Stimulated activated CD4-positive, alpha-beta T cell treated with anti-CD3 and anti-CD28 coated beads, TNF-alpha, amount 100 ng/mL, for 4 hours (primary cell): ENCODE measurements around the gene SOX6.

ENCODE experiments used
- DNase-seq, 3 experiments: peaks; one replicate each; pipeline ENCODE4 v3.0.0-alpha.2; 2020; ENCODE audit warnings: low read depth in 3 of 3

Gene SOX6

DNA sequence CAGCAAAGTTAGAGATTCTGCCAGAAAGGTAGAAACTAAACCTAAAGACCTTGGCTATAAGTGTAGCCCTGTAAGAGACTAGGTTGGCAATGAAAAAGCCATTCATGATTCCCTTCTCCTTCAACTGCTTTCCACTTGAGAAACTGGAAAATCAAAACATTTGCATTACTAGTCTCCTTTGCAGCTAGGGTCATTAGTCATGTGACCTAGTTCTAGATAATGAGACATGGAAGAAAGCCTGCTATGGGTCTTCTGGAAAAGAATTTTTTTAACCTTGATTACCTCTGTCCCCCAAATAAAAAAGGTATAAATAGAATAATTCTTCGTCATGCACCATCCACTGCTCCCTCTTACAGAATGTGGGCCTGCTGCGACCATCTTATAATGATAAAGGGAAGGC is 80.1 kb downstream of the SOX6 start:
- no peak for DNase-seq

DNA sequence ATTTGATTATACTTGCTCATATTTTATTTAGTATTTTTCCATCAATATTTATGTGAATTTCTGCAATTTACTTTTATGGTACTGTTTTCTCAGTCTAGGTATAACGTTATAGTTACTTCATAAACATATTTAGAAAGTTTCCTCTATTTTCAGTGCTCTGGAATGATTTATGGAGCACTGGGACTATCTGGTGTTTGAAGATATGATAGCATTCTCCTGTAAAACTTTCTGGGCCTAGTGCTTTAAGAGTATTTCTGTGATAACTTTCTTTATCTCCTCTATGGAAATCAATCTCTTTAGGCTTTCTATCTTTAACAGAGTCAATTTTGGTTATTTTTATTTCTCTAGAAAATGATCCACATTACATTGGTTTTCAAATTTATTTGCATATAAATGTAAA is 85.1 kb downstream of the SOX6 start:
- DNase-seq = no peak

- no peak for DNase-seq
Observed at GRCh38 chr11:16266021-16266420, 90.3 kb downstream of the SOX6 start.

GRCh38 chr11:16265022-16265421 is 91.3 kb downstream of the SOX6 start:
- DNase-seq = no peak

DNA sequence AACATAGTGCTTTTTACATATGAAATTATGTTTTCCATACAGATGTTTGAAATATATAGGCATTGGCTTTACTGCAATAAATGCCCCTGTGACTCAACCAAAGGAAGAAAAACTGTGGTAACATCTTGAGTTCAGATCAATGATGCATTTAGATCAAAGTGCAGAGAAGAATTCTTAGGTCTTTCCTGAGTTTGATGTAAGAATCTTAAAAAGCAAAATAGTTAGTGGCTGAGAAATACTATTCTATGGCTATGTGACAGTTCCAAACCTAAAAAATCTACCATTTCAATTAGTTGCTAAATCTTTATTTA is 93.7 kb downstream of the SOX6 start:
- no peak for DNase-seq

GRCh38 chr11:16261836-16262644 is 94.3 kb downstream of the SOX6 start:
- no peak for DNase-seq

GRCh38 chr11:16252373-16252772 is 104.0 kb downstream of the SOX6 start:
- no peak for DNase-seq

DNA sequence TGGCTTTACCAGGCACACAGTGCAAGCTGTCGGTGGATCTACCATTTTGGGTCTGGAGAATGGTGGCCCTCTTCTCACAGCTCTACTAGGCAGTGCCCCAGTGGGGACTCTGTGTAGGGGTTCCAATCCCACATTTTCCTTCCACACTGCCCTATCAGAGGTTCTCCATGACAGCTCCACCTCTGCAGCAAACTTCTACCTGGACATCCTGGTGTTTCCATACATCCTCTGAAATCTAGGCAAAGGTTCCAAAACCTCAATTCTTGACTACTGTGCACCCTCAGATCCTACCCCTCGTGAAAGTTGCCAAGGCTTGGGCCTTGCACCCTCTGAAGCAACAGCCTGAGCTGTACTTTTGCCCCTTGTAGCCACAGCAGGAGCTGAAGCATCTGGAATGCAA is 108.1 kb downstream of the SOX6 start:
- no peak for DNase-seq

GRCh38 chr11:16242806-16243205 is 113.5 kb downstream of the SOX6 start:
- DNase-seq = no peak

GRCh38 chr11:16240687-16241086 is 115.7 kb downstream of the SOX6 start:
- DNase-seq = no peak

DNA sequence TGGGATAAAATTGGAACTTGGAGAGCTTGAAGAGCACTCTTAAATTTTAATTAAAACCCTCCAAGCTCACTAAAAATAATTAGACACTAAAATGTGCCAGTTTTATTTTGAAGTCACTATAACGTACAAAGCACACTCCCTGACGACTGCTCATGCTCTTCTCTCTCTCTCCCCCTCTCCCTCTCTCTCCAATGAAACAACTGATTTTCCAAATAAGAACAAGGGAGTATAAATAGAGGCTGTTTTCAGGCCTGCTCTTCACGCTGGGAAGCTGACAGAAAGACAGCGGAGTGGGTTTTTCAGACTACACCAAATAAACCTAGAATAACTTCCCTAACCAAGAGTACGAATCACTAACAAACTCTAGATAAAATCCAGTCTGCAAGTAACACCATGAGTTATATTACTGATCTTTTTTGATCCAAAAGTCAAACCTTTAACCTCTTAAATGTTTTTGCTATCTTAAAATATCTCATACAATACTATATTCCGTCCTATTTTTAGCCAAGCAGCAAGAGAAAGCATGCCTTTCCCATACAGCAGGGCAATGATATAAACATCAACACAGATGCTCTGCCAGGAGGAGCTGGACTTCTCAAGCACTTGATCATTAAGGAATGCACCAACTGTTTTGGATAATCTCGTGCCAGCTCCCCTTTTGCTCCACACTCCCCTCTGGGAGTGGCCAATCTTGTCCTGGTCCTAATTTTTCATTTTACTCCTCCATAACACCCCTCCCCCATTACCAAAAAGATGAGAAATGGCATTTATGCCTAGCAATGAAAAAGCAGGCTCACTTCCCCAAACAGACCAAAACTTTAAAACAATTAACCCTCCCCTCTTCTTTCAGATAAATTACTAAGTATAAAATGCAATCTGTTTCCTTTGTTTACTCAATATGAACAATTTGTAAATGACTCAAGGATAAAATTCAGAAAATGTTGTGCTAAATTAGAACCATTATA is 116.9 kb downstream of the SOX6 start:
- no peak for DNase-seq

DNA sequence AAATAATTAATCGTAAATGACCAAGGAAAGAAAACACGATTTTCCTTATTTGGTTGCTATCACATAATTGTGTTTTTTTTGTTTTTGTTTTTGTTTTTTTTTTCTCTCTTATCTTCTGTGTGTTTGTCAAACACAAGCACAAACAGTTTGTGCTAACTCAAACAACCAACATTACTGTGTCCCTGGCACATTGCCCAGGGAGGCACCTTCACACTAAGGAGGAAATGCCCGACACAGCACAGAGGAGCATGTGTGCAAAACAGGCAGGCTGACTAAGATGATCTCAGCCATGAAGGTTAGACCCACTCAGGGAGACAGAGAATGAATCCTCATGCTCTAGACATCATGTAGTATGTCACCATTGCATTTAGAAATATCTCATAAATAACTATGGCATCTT is 130.1 kb downstream of the SOX6 start:
- no peak for DNase-seq

DNA sequence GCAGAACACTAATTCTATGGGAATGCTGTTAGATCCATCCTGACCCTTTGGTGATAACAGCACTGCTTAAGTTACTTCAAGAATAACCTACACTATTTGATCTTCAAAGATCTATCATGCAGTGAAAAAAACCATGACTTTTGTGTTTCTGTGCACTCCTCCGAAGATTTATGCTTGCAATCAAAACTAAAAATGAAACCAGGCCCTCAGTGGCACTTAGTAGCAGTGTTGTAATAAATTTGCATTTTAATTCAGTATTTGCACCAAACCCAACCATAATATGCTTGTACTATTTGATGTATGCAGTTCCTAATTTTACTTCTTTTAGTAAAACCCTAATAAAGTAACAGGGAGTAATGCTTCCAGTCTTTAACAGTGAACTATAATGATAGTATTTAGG is 130.7 kb downstream of the SOX6 start:
- no peak for DNase-seq

- DNase-seq = no peak
Observed at GRCh38 chr11:16223558-16223957, 132.8 kb downstream of the SOX6 start.

GRCh38 chr11:16217631-16218030 is 138.7 kb downstream of the SOX6 start:
- no peak for DNase-seq

- no peak for DNase-seq
Observed at GRCh38 chr11:16216831-16217230, 139.5 kb downstream of the SOX6 start.

- DNase-seq = no peak
Observed at GRCh38 chr11:16215352-16215751, 141.0 kb downstream of the SOX6 start.

DNA sequence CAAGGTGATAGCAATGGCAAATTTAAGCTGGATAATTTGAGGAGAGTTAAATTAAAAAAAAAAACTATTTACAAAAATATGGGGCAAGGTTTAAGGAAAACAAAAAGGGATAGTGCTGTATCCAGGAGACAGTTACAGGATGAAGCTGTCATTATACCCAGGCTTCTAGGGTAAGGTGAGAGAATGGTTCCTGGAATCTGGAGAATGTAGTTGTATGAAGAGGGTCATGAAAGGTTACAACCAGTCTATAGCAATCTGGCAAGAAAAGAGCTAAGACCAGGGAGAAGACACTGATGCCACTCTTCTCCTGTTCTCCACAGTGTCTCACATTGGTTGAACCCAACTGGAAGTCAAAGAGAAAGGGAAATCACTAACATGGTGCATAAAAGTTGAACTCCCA is 144.9 kb downstream of the SOX6 start:
- no peak for DNase-seq

DNA sequence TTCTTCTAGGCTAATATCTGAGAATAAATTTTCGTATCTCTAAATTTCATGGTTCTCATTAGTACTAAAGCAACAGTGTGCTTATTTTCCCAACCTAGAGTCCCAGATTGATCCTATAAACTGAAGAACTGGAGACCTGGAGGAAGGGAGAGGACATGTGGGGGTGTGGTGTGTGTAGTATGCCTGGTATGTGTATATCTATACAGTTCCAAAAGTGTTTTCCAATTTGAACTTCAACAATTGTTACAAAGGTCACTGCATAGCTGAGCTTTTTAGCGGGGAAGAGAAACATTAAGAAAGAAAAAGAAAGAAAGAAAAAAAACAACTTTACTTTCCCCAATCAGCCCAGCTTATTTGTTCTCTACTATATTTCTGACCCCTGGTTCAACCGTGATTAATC is 152.1 kb downstream of the SOX6 start:
- no peak for DNase-seq

DNA sequence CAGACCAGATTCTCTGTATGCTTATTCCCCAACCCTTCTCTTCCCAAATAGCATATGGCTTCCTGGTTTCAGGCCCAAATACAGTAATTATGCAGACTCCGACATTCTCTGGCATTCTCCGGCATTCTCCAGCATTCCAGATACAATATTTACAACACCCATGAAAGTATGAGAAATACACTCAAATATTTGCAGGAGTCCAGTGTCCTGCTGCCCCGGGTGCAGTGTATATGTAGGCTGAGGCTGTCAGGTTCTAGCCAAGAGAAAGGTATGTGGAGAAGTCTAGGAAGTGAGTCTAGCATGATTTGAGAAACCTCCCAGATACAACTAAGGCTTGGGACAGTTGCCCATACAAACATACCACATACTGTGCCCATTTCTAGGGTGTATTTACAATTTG is 160.7 kb downstream of the SOX6 start:
- no peak for DNase-seq

GRCh38 chr11:16194566-16194965 is 161.8 kb downstream of the SOX6 start:
- no peak for DNase-seq

DNA sequence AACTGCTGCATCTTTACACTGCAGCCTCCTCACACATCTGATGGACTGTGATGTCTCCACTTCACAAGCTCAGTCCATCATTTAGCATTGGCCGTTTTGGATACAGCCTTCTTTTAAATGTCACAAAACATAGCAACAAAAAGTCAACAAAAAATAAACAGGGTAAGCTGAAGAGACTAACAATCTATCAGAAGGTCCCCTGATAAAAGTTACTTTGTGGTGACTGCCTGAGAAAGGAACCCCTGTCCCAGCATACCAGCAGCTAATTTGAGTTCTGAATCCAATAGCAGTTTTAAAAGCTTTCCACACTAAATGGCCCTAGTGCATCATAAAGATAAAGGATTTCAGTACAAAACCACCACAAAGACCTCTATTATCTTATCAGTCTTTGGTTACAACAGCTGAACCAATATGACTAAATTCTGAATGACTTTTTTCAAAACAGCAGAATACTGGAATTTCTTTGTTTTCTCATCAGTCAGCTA is 162.4 kb downstream of the SOX6 start:
- no peak for DNase-seq

DNA sequence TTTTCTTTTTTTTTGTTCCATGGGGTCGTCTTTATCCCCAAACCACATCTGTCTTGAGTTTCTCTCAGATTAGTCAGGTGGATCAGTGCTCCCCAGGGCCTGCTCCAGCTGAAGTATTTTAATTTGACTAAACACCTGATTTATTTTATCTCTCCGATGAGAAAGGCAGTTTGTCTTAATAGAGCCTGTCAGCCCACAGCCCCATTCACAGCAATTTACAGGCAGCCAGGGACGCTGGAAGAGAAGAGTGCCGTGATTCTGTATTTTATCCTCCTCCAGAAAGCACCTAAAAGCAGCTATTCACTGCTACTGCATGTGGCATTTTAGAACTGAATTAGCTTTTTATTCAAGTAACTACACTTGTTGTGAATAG is 164.5 kb downstream of the SOX6 start:
- no peak for DNase-seq
